Stomach (tissue), 9 donors: ENCODE results near the gene MATN4. TPM values are rescaled to one million over a fixed set of nuclear protein-coding genes. Genes with fewer than 3 reads are reported as not detected.

Experiments used
- DNase-seq, 2 donors: peaks; one replicate each; pipeline versions ENCODE4 v3.0.0 to v3.0.0-alpha.2; 2013 to 2019
- H3K27ac ChIP-seq, 5 donors: fragments of 200-600 bp in 4 of 5; sonication (generic) in 4 of 5; one replicate each; pipeline ENCODE4 v1.5.1; 2013 to 2019; ENCODE audit warnings: mild to moderate bottlenecking in 1 of 5, moderate library complexity in 1 of 5
- H3K27me3 ChIP-seq, 3 donors: fragments of 200-600 bp; sonication (generic); one replicate each; pipeline ENCODE4 v1.5.1; 2017 to 2019; ENCODE audit warnings: mixed run types in 1 of 3
- H3K36me3 ChIP-seq, 4 donors: fragments of 200-600 bp; sonication (generic); 1 replicate in 3 of 4; 2 replicates in 1 of 4; pipeline ENCODE4 v1.5.1; 2016 to 2019
- H3K4me1 ChIP-seq, 4 donors: fragments of 200-600 bp; sonication (generic); one replicate each; pipeline ENCODE4 v1.5.1; 2016 to 2019
- H3K4me3 ChIP-seq, 4 donors: fragments of 200-600 bp; sonication (generic) in 3 of 4; one replicate each; pipeline ENCODE4 v1.5.1; 2016 to 2019; ENCODE audit warnings: mild to moderate bottlenecking in 1 of 4
- H3K9me3 ChIP-seq, 4 donors: fragments of 200-600 bp; sonication (generic); one replicate each; pipeline ENCODE4 v1.5.1; 2016 to 2019
- CTCF ChIP-seq, 7 experiments: fragments of 450-650 bp in 4 of 7; fragments of 200-600 bp in 3 of 7; sonication (generic) in 3 of 7; IDR thresholded peaks; one replicate each; pipeline ENCODE4 v1.5.1; 2016 to 2019; ENCODE audit warnings: antibody characterized with exemption in 7 of 7, control low read depth in 2 of 7, mild to moderate bottlenecking in 1 of 7
- EP300 ChIP-seq: sonication (generic); formaldehyde crosslinking; IDR thresholded peaks from one replicate; pipeline ENCODE4 v1.6.1; 2017; ENCODE audit warnings: antibody characterized with exemption
- POLR2A ChIP-seq, 4 donors: fragments of 450-650 bp; IDR thresholded peaks; one replicate each; pipeline ENCODE4 v1.6.1; 2016; ENCODE audit warnings: antibody characterized with exemption in 4 of 4, control low read depth in 2 of 4, mild to moderate bottlenecking in 1 of 4, moderate library complexity in 1 of 4
- POLR2AphosphoS5 ChIP-seq, 3 donors: sonication (generic); formaldehyde crosslinking; IDR thresholded peaks; one replicate each; pipeline ENCODE4 v1.6.1; 2016; ENCODE audit warnings: antibody characterized with exemption in 3 of 3
- WGBS, 5 donors: extraction: QIAGEN DNeasy Blood & Tissue Kit in 3 of 5; methylation state at CpG; one replicate each; pipeline versions ENCODE4 v1.1.5 to v1.1.7; 2013 to 2018; 5-methylcytosine and 5-hydroxymethylcytosine counted together
- intact Hi-C: fragments of 100-400 bp; cut with DNase I; formaldehyde crosslinking; loops from one replicate; pipeline ENCODE4 v1.15.1; 2023; ENCODE audit warnings: low total_unique reads
- polyA plus RNA-seq, 3 donors: library from polyadenylated mRNA; stranded (reverse); fragments of 200-250 nt; gene quantifications; one replicate each; pipeline ENCODE4 v1.2.3, GENCODE V29; 2013
- total RNA-seq, 5 donors: library from RNA; depleted of rRNA; stranded (reverse); fragments of >200 nt; gene quantifications; one replicate each; pipeline versions ENCODE4 v1.1.0 to v1.2.3, GENCODE V29; 2014 to 2016
- donor health status: healthy with polysubstance abuse.
- donor health status: Bipolar disorder and iron deficiency.
- donor health status: healthy.

MATN4 gene
- total and polyA plus RNA-seq, 8 donors = 0.25 to 0.37 (median 0.30) TPM; not detected in 5

GRCh38 chr20:45275338-45275737 is 32.8 kb downstream of the MATN4 start:
- Histone ChIP-seq H3K27ac (no peak overlapping the region), H3K27me3 (peaks cover 0 to 32% (median 0%) of the 10 kb centered on the region in 3 donors), H3K36me3 (no peaks in the 10 kb centered on the region), H3K4me1 (no peaks in the 10 kb centered on the region), H3K9me3 (no peaks in the 10 kb centered on the region), H3K4me3 (no peak overlapping the region)
- TF ChIP-seq EP300 (no peak), POLR2A (IDR thresholded peaks at IDR 0.05) (no peak), POLR2AphosphoS5 (IDR thresholded peaks at IDR 0.05) (no peak), CTCF (IDR thresholded peaks at IDR 0.05) (no peak)
- DNase-seq = no peak
- intact Hi-C loops = no loop called here
- WGBS, 5 donors = 57 to 67% (median 65%) methylated on average over 3 of the region's 3 CpGs

- Histone ChIP-seq H3K9me3 (no peaks in the 10 kb centered on the region), H3K4me3 (no peak overlapping the region), H3K36me3 (no peaks in the 10 kb centered on the region), H3K27ac (no peak overlapping the region), H3K4me1 (no peaks in the 10 kb centered on the region), H3K27me3 (no peaks in the 10 kb centered on the region)
- TF ChIP-seq POLR2AphosphoS5 (IDR thresholded peaks at IDR 0.05) (no peak), POLR2A (IDR thresholded peaks at IDR 0.05) (no peak)
- intact Hi-C loops = no loop called here
- WGBS, 5 donors = 75 to 86% (median 82%) methylated on average over 4 of the region's 4 CpGs
- no peak for DNase-seq
Observed at GRCh38 chr20:45269754-45270270, 38.3 kb downstream of the MATN4 start.

- Histone ChIP-seq H3K27me3 (no peaks in the 10 kb centered on the region), H3K27ac (no peak overlapping the region), H3K4me1 (no peaks in the 10 kb centered on the region), H3K4me3 (no peak overlapping the region), H3K9me3 (no peaks in the 10 kb centered on the region), H3K36me3 (no peaks in the 10 kb centered on the region)
- 73 to 85% (median 81%) methylated on average over 3 of the region's 3 CpGs for WGBS, 5 donors
- TF ChIP-seq CTCF (IDR thresholded peaks at IDR 0.05) (no peak), POLR2AphosphoS5 (IDR thresholded peaks at IDR 0.05) (no peak), POLR2A (IDR thresholded peaks at IDR 0.05) (no peak), EP300 (no peak)
- intact Hi-C loops = no loop called here
- no peak for DNase-seq
Observed at GRCh38 chr20:45269056-45269455, 39.0 kb downstream of the MATN4 start.

- Histone ChIP-seq H3K9me3 (no peaks in the 10 kb centered on the region), H3K4me1 (no peaks in the 10 kb centered on the region), H3K27me3 (no peaks in the 10 kb centered on the region), H3K36me3 (no peaks in the 10 kb centered on the region), H3K4me3 (no peak overlapping the region), H3K27ac (no peak overlapping the region)
- DNase-seq = no peak
- 52 to 67% (median 57%) methylated on average over 3 of the region's 3 CpGs for WGBS, 5 donors
- no peak for TF ChIP-seq POLR2A (IDR thresholded peaks at IDR 0.05)
- no peak for TF ChIP-seq CTCF (IDR thresholded peaks at IDR 0.05)
- TF ChIP-seq POLR2AphosphoS5 (IDR thresholded peaks at IDR 0.05) = no peak
- no peak for TF ChIP-seq EP300
- intact Hi-C loops = no loop called here
Observed at GRCh38 chr20:45268531-45268930, 39.6 kb downstream of the MATN4 start.

- intact Hi-C loops = no loop called here
- Histone ChIP-seq H3K27ac (no peak overlapping the region), H3K4me1 (no peaks in the 10 kb centered on the region), H3K4me3 (no peak overlapping the region), H3K36me3 (no peaks in the 10 kb centered on the region), H3K9me3 (no peaks in the 10 kb centered on the region), H3K27me3 (no peaks in the 10 kb centered on the region)
- TF ChIP-seq CTCF (IDR thresholded peaks at IDR 0.05) (no peak), EP300 (no peak), POLR2AphosphoS5 (IDR thresholded peaks at IDR 0.05) (no peak), POLR2A (IDR thresholded peaks at IDR 0.05) (no peak)
- no peak for DNase-seq
Observed at GRCh38 chr20:45266977-45267376, 41.1 kb downstream of the MATN4 start.
